HCT116 (cell line): ENCODE data around the gene RGS7. TPM values are rescaled to one million over a fixed set of nuclear protein-coding genes. Genes with fewer than 3 reads are reported as not detected.

Source experiments
- ATAC-seq: fragments of 200-7000 bp; cut with Tn5 transposase; 2 replicates; pipeline ENCODE4 v1.9.1; 2020; ENCODE audit warnings: mild to moderate bottlenecking, moderate library complexity
- BruUV-seq: library from RNA; stranded (reverse); fragments of 400-500 nt; replicated peaks from 2 replicates; lab custom pipeline; 2021; lab: Mats Ljungman, UMichigan
- CTCF ChIA-PET: fragments of 300-600 bp; sonication (Branson Sonifier 250); formaldehyde crosslinking; loops from one replicate; lab custom pipeline; 2021; ENCODE audit warnings: antibody characterized with exemption; lab: Charles Lee
- POLR2A ChIA-PET: fragments of 300-600, 350-600 bp; sonication (Branson Sonifier 250); formaldehyde crosslinking; loops from one replicate; lab custom pipeline; 2021; ENCODE audit warnings: antibody characterized with exemption; lab: Charles Lee
- RAD21 ChIA-PET, 2 experiments: fragments of 300-600 bp; sonication (Branson Sonifier 250); formaldehyde crosslinking; loops; one replicate each; lab custom pipeline; 2023; ENCODE audit warnings: low total read pairs in 2 of 2; ENCODE audit not compliant: uncharacterized antibody in 2 of 2, unreplicated experiment in 2 of 2, low non-redundant PET in 1 of 2; lab: Charles Lee
- DNase-seq: peaks from one replicate; pipeline ENCODE4 v3.0.0-alpha.2; 2010; ENCODE audit warnings: low read depth, low spot score
- H2AFZ ChIP-seq: fragments of 200-600 bp; shearing (Covaris generic), sonication (generic); 2 replicates; pipeline ENCODE4 v1.6.1; 2017; ENCODE audit warnings: low read depth, mixed run types, mixed read lengths, antibody characterized with exemption, low read length; ENCODE audit not compliant: poor library complexity, severe bottlenecking
- H3K27ac ChIP-seq: 2 replicates; pipeline ENCODE4 v1.5.1; 2012; ENCODE audit warnings: low read depth, low read length
- H3K27me3 ChIP-seq: fragments of 200-600 bp; sonication (generic); 2 replicates; pipeline ENCODE4 v1.6.1; 2016; ENCODE audit warnings: mixed run types, low read length, mixed read lengths; ENCODE audit not compliant: insufficient read depth
- H3K36me3 ChIP-seq, 2 experiments: fragments of 200-500 bp in 1 of 2; fragments of 200-600 bp in 1 of 2; sonication (Bioruptor generic) in 1 of 2; sonication (generic) in 1 of 2; 2 replicates each; pipeline versions ENCODE4 v1.5.1 to v1.6.1; 2014 to 2016; ENCODE audit warnings: low read length in 2 of 2, inconsistent platforms in 1 of 2, mixed read lengths in 1 of 2, mixed run types in 1 of 2; ENCODE audit not compliant: insufficient read depth in 2 of 2, control insufficient read depth in 1 of 2
- H3K4me1 ChIP-seq, 2 experiments: fragments of 200-600 bp in 1 of 2; sonication (generic) in 1 of 2; 2 replicates each; pipeline versions ENCODE4 v1.5.1 to v1.6.1; 2012 to 2017; ENCODE audit warnings: low read length in 2 of 2, inconsistent platforms in 1 of 2, mild to moderate bottlenecking in 1 of 2, mixed read lengths in 1 of 2, mixed run types in 1 of 2, moderate library complexity in 1 of 2; ENCODE audit not compliant: insufficient read depth in 2 of 2, control insufficient read depth in 1 of 2
- H3K4me2 ChIP-seq: fragments of 200-600 bp; sonication (generic); 2 replicates; pipeline ENCODE4 v1.6.1; 2017; ENCODE audit warnings: mixed run types, low read length, mixed read lengths
- H3K4me3 ChIP-seq, 2 experiments: fragments of 200-600 bp in 1 of 2; sonication (generic) in 1 of 2; replicated peaks in 1 of 2; 2 replicates each; pipeline ENCODE4 v1.5.1; 2011 to 2016; ENCODE audit warnings: low read length in 2 of 2, control low read depth in 1 of 2, low read depth in 1 of 2, mild to moderate bottlenecking in 1 of 2, mixed read lengths in 1 of 2, mixed run types in 1 of 2
- H3K79me2 ChIP-seq: fragments of 200-600 bp; sonication (generic); 2 replicates; pipeline ENCODE4 v1.6.1; 2017; ENCODE audit warnings: mild to moderate bottlenecking, mixed run types, low read length, moderate library complexity, mixed read lengths; ENCODE audit not compliant: insufficient read depth
- H3K9ac ChIP-seq: fragments of 200-600 bp; sonication (generic); 2 replicates; pipeline ENCODE4 v1.6.1; 2016; ENCODE audit warnings: low read length, mixed read lengths
- H3K9me2 ChIP-seq: fragments of 200-600 bp; sonication (generic), shearing (Covaris generic); 2 replicates; pipeline ENCODE4 v1.6.1; 2017; ENCODE audit warnings: mixed run types, mild to moderate bottlenecking, moderate library complexity; ENCODE audit not compliant: insufficient read depth
- H3K9me3 ChIP-seq, 2 experiments: fragments of 200-500 bp in 1 of 2; fragments of 200-600 bp in 1 of 2; sonication (Bioruptor generic) in 1 of 2; sonication (generic) in 1 of 2; 2 replicates each; pipeline ENCODE4 v1.6.1; 2014 to 2017; ENCODE audit warnings: low read length in 2 of 2, mixed read lengths in 2 of 2, inconsistent platforms in 1 of 2, low read depth in 1 of 2, mild to moderate bottlenecking in 1 of 2, mixed run types in 1 of 2, moderate library complexity in 1 of 2; ENCODE audit not compliant: control insufficient read depth in 1 of 2, insufficient read depth in 1 of 2
- H4K20me1 ChIP-seq: fragments of 200-600 bp; sonication (generic), shearing (Covaris generic); 2 replicates; pipeline ENCODE4 v1.6.1; 2017; ENCODE audit warnings: mixed run types, mild to moderate bottlenecking, moderate library complexity; ENCODE audit not compliant: insufficient read depth
- ATF3 ChIP-seq: IDR thresholded peaks from 2 replicates; pipeline ENCODE4 v1.6.1; 2012
- CBX3 ChIP-seq: IDR thresholded peaks from 2 replicates; pipeline ENCODE4 v1.6.1; 2012; ENCODE audit warnings: low read depth
- CEBPB ChIP-seq: IDR thresholded peaks from 2 replicates; pipeline ENCODE4 v1.6.1; 2012; ENCODE audit warnings: low read depth
- CTCF ChIP-seq, 3 experiments: fragments of 200-600 bp in 1 of 3; sonication (generic) in 1 of 3; IDR thresholded peaks in 2 of 3; conservative IDR thresholded peaks in 1 of 3; 2 replicates each; pipeline ENCODE4 v1.5.1; 2012 to 2017; ENCODE audit warnings: low read depth in 2 of 3, low read length in 2 of 3, antibody characterized with exemption in 1 of 3, borderline replicate concordance in 1 of 3, control low read depth in 1 of 3, mild to moderate bottlenecking in 1 of 3, mixed read lengths in 1 of 3, mixed run types in 1 of 3, moderate library complexity in 1 of 3; ENCODE audit not compliant: insufficient read depth in 1 of 3
- EGR1 ChIP-seq: IDR thresholded peaks from 2 replicates; pipeline ENCODE4 v1.6.1; 2012; ENCODE audit warnings: low read depth
- ELF1 ChIP-seq: IDR thresholded peaks from 2 replicates; pipeline ENCODE4 v1.6.1; 2012; ENCODE audit warnings: low read depth, borderline replicate concordance
- EZH2phosphoT487 ChIP-seq: fragments of 200-600 bp; IDR thresholded peaks from 2 replicates; pipeline ENCODE4 v1.6.1; 2018; ENCODE audit warnings: antibody characterized with exemption, borderline replicate concordance
- FOSL1 ChIP-seq: IDR thresholded peaks from 2 replicates; pipeline ENCODE4 v1.6.1; 2012; ENCODE audit warnings: low read depth
- MAX ChIP-seq: IDR thresholded peaks from 2 replicates; pipeline ENCODE4 v1.6.1; 2012
- POLR2A ChIP-seq: IDR thresholded peaks from 2 replicates; pipeline ENCODE4 v1.7.0; 2011; ENCODE audit warnings: borderline replicate concordance; ENCODE audit not compliant: insufficient read depth, insufficient read length; ENCODE audit errors: extremely low read depth
- POLR2AphosphoS5 ChIP-seq: IDR thresholded peaks from 2 replicates; pipeline ENCODE4 v1.6.1; 2011; ENCODE audit warnings: mild to moderate bottlenecking, low read depth, low read length, moderate library complexity
- RAD21 ChIP-seq: IDR thresholded peaks from 2 replicates; pipeline ENCODE4 v1.6.1; 2012; ENCODE audit warnings: low read depth, mild to moderate bottlenecking
- REST ChIP-seq: IDR thresholded peaks from 2 replicates; pipeline ENCODE4 v1.6.1; 2012; ENCODE audit warnings: low read depth
- SIN3A ChIP-seq: IDR thresholded peaks from 2 replicates; pipeline ENCODE4 v1.6.1; 2012; ENCODE audit warnings: low read depth
- ZNF274 ChIP-seq: fragments of 200-500 bp; sonication (Bioruptor generic); IDR thresholded peaks from 2 replicates; pipeline ENCODE4 v1.6.1; 2014; ENCODE audit warnings: mild to moderate bottlenecking, low read depth, low read length, inconsistent platforms
- intact Hi-C: fragments of 100-400 bp; cut with micrococcal nuclease; formaldehyde crosslinking; loops from 2 replicates; pipeline ENCODE4 v1.10.0; 2022
- total RNA-seq: library from RNA; stranded (reverse); gene quantifications from one replicate; pipeline ENCODE4 v1.2.1, GENCODE V29; 2021; ENCODE audit not compliant: unreplicated experiment

RGS7 gene
- total RNA-seq, 1 experiment from 2014 or later: not detected

- Histone ChIP-seq H3K9me3 (peaks cover 9 to 19% of the 10 kb centered on the region in 2 experiments; a peak in 2 of 4 replicates), H3K9me2 (no peaks in the 10 kb centered on the region), H2AFZ (no peak overlapping the region), H3K4me2 (no peak overlapping the region), H3K9ac (no peak overlapping the region), H3K27ac (no peak overlapping the region), H3K36me3 (no peaks in the 10 kb centered on the region), H3K4me1 (no peaks in the 10 kb centered on the region), H4K20me1 (no peaks in the 10 kb centered on the region), H3K79me2 (no peaks in the 10 kb centered on the region), H3K4me3 (no peak overlapping the region), H3K27me3 (no peaks in the 10 kb centered on the region)
- RAD21 ChIA-PET: no interaction called here
- CTCF ChIA-PET: no interaction called here
- no peak for DNase-seq
- intact Hi-C loops: no loop called here
- TF ChIP-seq MAX (no peak), ATF3 (no peak), POLR2AphosphoS5 (no peak), POLR2A (no peak), EGR1 (no peak), ELF1 (no peak), ZNF274 (no peak)
- POLR2A ChIA-PET: no interaction called here
- no TSS peak for BruUV-seq
- no peak for ATAC-seq
Measured at GRCh38 chr1:240836271-240836670, 520.7 kb downstream of the RGS7 start.

GRCh38 chr1:240835291-240835690, 521.7 kb downstream of the RGS7 start:
- DNase-seq: no peak
- H3K27me3 ChIP-seq: no peaks in the 10 kb centered on the region
- no peaks in the 10 kb centered on the region for H3K4me1 ChIP-seq
- no peak for ATAC-seq
- H2AFZ ChIP-seq: no peak overlapping the region
- no peak overlapping the region for H3K4me2 ChIP-seq
- H3K36me3 ChIP-seq: no peaks in the 10 kb centered on the region
- ChIA-PET RAD21 (no interaction called here), POLR2A (no interaction called here), CTCF (no interaction called here)
- H3K4me3 ChIP-seq: no peak overlapping the region
- no peak overlapping the region for H3K27ac ChIP-seq
- intact Hi-C loops: no loop called here
- H3K79me2 ChIP-seq: no peaks in the 10 kb centered on the region
- H4K20me1 ChIP-seq: no peaks in the 10 kb centered on the region
- H3K9me3 ChIP-seq: peaks cover 9 to 16% of the 10 kb centered on the region in 2 experiments; a peak in 2 of 4 replicates
- no peak overlapping the region for H3K9ac ChIP-seq
- H3K9me2 ChIP-seq: no peaks in the 10 kb centered on the region
- BruUV-seq: no TSS peak
- no peak for TF ChIP-seq FOSL1
- no peak for TF ChIP-seq SIN3A
- TF ChIP-seq EGR1: no peak
- no peak for TF ChIP-seq CEBPB
- TF ChIP-seq CTCF (IDR thresholded peaks at IDR 0.05 in 2 of 3, conservative IDR thresholded peaks at IDR 0.05 in 1 of 3; ENCODE audit: borderline replicate concordance in 1 of 3, insufficient read depth in 1 of 3, low read depth in 2 of 3, low read length in 2 of 3): no peak
- no peak for TF ChIP-seq RAD21
- no peak for TF ChIP-seq POLR2AphosphoS5
- TF ChIP-seq ZNF274: no peak
- no peak for TF ChIP-seq EZH2phosphoT487
- TF ChIP-seq MAX: no peak
- TF ChIP-seq CBX3: no peak
- no peak for TF ChIP-seq REST
